ENCODE data around the gene BAHCC1. TPM values are rescaled to one million over a fixed set of nuclear protein-coding genes. Genes with fewer than 3 reads are reported as not detected.

BAHCC1 gene
- total and polyA plus RNA-seq, 2 of the 4 experiments (the other 2 are of a cell fraction): 0.36 to 7.8 TPM

DNA sequence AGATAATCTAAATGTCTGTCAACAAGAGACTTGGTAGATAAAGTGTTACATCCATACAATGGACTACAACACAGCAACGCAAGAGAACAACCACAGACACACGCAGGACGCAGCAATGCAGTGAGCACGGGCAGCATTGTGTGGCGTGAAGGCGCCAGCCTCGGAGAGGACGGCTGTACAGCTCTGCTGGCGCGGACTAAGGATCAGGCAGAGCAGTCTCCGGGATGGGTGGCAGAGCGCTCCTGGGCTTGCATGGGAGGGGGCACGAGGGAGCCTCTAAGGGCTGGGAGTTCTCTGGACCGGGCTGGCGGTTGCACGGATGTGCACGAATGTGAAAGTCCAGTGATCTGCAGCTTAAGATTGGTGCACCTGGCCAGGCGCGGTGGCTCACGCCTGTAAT, 82.9 kb downstream of the BAHCC1 start:
- DNase-seq (no peak), ATAC-seq (ENCODE audit: low read depth) (no peak)
- Histone ChIP-seq H3K9me3 (ENCODE audit: control insufficient read depth, insufficient read depth, low read length) (peaks cover 3% of the 10 kb centered on the region), H2AK9ac (replicated peaks; ENCODE audit: low read depth, low read length, poor library complexity) (no peak overlapping the region), H3K9me1 (ENCODE audit: insufficient read depth, low read length) (peaks cover 3% of the 10 kb centered on the region; the same call in 1 of the 2 replicates), H3K36me3 (ENCODE audit: control insufficient read depth, insufficient read depth, low read length) (no peaks in the 10 kb centered on the region), H3K4me3 (ENCODE audit: insufficient read depth, low read depth, low read length) (no peak overlapping the region), H2AK5ac (ENCODE audit: low read depth, low read length) (no peak overlapping the region), H3K79me1 (ENCODE audit: low read depth in 1 of 2, low read length in 2 of 2) (no peaks in the 10 kb centered on the region), H3K23ac (ENCODE audit: low read depth, low read length) (no peak overlapping the region), H4K20me1 (ENCODE audit: insufficient read depth, low read length) (no peaks in the 10 kb centered on the region), H2BK5ac (ENCODE audit: low read depth, low read length, poor library complexity, severe bottlenecking) (no peak overlapping the region), H4K8ac (ENCODE audit: low read depth in 2 of 2, low read length in 2 of 2) (no peak overlapping the region), H3K9ac (ENCODE audit: low read depth, low read length) (no peak overlapping the region), H3K14ac (replicated peaks; ENCODE audit: low read depth, low read length) (no peak overlapping the region), H3K4me2 (ENCODE audit: low read depth, low read length) (no peak overlapping the region), H3K18ac (ENCODE audit: low read depth, low read length) (no peak overlapping the region), H2BK20ac (ENCODE audit: low read depth, low read length) (no peak overlapping the region), H4K5ac (ENCODE audit: low read depth, low read length) (no peak overlapping the region), H3K27me3 (ENCODE audit: control insufficient read depth, insufficient read depth, low read length) (no peaks in the 10 kb centered on the region; the same call in 1 of the 2 replicates), H3K27ac (ENCODE audit: insufficient read depth, low read length) (no peak overlapping the region), H3K4me1 (ENCODE audit: control insufficient read depth, insufficient read depth, low read length) (peaks cover 7% of the 10 kb centered on the region), H3K56ac (ENCODE audit: extremely low read depth, insufficient read depth, low read length) (no peak overlapping the region), H3K4ac (ENCODE audit: low read depth, low read length) (no peak overlapping the region), H2BK120ac (ENCODE audit: low read depth, low read length) (no peak overlapping the region), H4K91ac (ENCODE audit: insufficient read depth, low read depth, low read length) (no peak overlapping the region), H2AFZ (replicated peaks; ENCODE audit: low read length, poor library complexity) (no peak overlapping the region), H2BK15ac (ENCODE audit: low read depth, low read length) (no peak overlapping the region)
- POLR2A ChIA-PET (ENCODE audit: unreplicated experiment): no interaction called here
- 88% methylated on average over 16 of the region's 20 CpGs; no CpG with 5 or more reads in 1 of the 2 experiments for WGBS, 2 experiments (ENCODE audit: extremely low coverage in 2 of 2, insufficient read length in 1 of 2)
- TF ChIP-seq FOS (IDR thresholded peaks at IDR 0.05; ENCODE audit: low read depth, low read length) (no peak), CHD1 (IDR thresholded peaks at IDR 0.05; ENCODE audit: low read depth, low read length) (no peak), NFE2L2 (IDR thresholded peaks at IDR 0.05; ENCODE audit: low read depth, low read length) (no peak), RAD21 (IDR thresholded peaks at IDR 0.05; ENCODE audit: low read length) (no peak), ELK1 (IDR thresholded peaks at IDR 0.05; ENCODE audit: borderline replicate concordance, low read depth, low read length) (no peak), MAFK (IDR thresholded peaks at IDR 0.05; ENCODE audit: low read depth, low read length) (no peak), RFX5 (IDR thresholded peaks at IDR 0.05; ENCODE audit: low read depth, low read length) (no peak), USF2 (IDR thresholded peaks at IDR 0.05; ENCODE audit: low read depth, low read length) (no peak), MAZ (IDR thresholded peaks at IDR 0.05; ENCODE audit: borderline replicate concordance, low read depth, low read length) (no peak), SMC3 (IDR thresholded peaks at IDR 0.05; ENCODE audit: low read depth, low read length) (no peak), POLR2A (IDR thresholded peaks at IDR 0.05; ENCODE audit: low read depth, low read length) (no peak), MXI1 (IDR thresholded peaks at IDR 0.05; ENCODE audit: borderline replicate concordance, low read depth, low read length) (no peak), RCOR1 (IDR thresholded peaks at IDR 0.05; ENCODE audit: insufficient replicate concordance, low read length) (no peak)
- TF ChIP-seq, protein P1, sequence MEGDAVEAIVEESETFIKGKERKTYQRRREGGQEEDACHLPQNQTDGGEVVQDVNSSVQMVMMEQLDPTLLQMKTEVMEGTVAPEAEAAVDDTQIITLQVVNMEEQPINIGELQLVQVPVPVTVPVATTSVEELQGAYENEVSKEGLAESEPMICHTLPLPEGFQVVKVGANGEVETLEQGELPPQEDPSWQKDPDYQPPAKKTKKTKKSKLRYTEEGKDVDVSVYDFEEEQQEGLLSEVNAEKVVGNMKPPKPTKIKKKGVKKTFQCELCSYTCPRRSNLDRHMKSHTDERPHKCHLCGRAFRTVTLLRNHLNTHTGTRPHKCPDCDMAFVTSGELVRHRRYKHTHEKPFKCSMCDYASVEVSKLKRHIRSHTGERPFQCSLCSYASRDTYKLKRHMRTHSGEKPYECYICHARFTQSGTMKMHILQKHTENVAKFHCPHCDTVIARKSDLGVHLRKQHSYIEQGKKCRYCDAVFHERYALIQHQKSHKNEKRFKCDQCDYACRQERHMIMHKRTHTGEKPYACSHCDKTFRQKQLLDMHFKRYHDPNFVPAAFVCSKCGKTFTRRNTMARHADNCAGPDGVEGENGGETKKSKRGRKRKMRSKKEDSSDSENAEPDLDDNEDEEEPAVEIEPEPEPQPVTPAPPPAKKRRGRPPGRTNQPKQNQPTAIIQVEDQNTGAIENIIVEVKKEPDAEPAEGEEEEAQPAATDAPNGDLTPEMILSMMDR (conservative IDR thresholded peaks at IDR 0.05; ENCODE audit: low read depth, low read length): no peak
- BruUV-seq (replicated peaks): no TSS peak
- in situ Hi-C loops (cut with MboI; ENCODE audit: low sequenced_read_pairs) (no loop called here), intact Hi-C loops (cut with micrococcal nuclease) (no loop called here), dilution Hi-C loops (cut with HindIII; ENCODE audit: low sequenced_read_pairs, unreplicated experiment) (no loop called here)
- CTCF ChIA-PET: no interaction called here
